ENCODE measurements around the gene HAO1. TPM values are rescaled to one million over a fixed set of nuclear protein-coding genes. Genes with fewer than 3 reads are reported as not detected.

The HAO1 gene
- total and polyA plus RNA-seq, 9 of the 15 experiments (the other 6 are each of a cell fraction or from before 2014, with no cell fraction given), result not detected

DNA sequence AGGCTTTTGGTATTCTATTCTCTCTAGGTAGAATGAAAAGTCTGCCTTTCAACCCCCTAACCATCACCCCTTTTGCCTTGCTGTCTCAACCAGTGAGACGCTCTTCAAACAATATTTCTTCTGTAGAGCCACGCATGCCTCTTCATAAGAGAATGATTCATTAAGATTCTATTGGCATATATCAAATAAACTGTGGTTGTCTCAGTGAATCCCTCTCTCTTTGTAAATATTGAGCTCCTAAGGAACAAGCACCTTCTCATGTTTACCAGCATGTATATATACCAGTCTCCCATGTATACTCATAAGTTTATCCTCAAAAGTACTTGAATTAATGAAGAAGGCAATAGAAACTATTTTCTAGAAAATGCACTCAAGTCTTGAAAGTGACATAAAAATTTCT is 90.6 kb downstream of the HAO1 start (continued):
- TF ChIP-seq NFATC3 (IDR thresholded peaks at IDR 0.05) (no peak), EWSR1 (IDR thresholded peaks at IDR 0.05; ENCODE audit: borderline replicate concordance, low read depth, partially characterized antibody) (no peak), ZNF583 (CRISPR knock-in tag; IDR thresholded peaks at IDR 0.05) (no peak), UBTF (IDR thresholded peaks at IDR 0.05; ENCODE audit: borderline replicate concordance in 1 of 2, low read depth in 2 of 2, low read length in 2 of 2) (no peak), POLR2A (conservative IDR thresholded peaks at IDR 0.05) (no peak), BMI1 (IDR thresholded peaks at IDR 0.05; ENCODE audit: low read length) (no peak), SREBF1 (IDR thresholded peaks at IDR 0.05; ENCODE audit: borderline replicate concordance, low read depth, low read length) (no peak), ZNF764 (CRISPR knock-in tag; IDR thresholded peaks at IDR 0.05; ENCODE audit: low read depth) (no peak), NFYB (IDR thresholded peaks at IDR 0.05; ENCODE audit: extremely low read depth, insufficient read length) (no peak)
- TF ChIP-seq, protein P1, sequence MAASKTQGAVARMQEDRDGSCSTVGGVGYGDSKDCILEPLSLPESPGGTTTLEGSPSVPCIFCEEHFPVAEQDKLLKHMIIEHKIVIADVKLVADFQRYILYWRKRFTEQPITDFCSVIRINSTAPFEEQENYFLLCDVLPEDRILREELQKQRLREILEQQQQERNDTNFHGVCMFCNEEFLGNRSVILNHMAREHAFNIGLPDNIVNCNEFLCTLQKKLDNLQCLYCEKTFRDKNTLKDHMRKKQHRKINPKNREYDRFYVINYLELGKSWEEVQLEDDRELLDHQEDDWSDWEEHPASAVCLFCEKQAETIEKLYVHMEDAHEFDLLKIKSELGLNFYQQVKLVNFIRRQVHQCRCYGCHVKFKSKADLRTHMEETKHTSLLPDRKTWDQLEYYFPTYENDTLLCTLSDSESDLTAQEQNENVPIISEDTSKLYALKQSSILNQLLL (CRISPR knock-in tag; IDR thresholded peaks at IDR 0.05; ENCODE audit: borderline replicate concordance), result no peak
- TF ChIP-seq, protein P2, sequence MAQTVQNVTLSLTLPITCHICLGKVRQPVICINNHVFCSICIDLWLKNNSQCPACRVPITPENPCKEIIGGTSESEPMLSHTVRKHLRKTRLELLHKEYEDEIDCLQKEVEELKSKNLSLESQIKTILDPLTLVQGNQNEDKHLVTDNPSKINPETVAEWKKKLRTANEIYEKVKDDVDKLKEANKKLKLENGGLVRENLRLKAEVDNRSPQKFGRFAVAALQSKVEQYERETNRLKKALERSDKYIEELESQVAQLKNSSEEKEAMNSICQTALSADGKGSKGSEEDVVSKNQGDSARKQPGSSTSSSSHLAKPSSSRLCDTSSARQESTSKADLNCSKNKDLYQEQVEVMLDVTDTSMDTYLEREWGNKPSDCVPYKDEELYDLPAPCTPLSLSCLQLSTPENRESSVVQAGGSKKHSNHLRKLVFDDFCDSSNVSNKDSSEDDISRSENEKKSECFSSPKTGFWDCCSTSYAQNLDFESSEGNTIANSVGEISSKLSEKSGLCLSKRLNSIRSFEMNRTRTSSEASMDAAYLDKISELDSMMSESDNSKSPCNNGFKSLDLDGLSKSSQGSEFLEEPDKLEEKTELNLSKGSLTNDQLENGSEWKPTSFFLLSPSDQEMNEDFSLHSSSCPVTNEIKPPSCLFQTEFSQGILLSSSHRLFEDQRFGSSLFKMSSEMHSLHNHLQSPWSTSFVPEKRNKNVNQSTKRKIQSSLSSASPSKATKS (CRISPR knock-in tag; IDR thresholded peaks at IDR 0.05), result no peak

All from K562 (cell line).